Parathyroid adenoma (tissue), 2 donors: Measurements from ENCODE around the gene WWOX.

ENCODE experiments used
- H2AFZ ChIP-seq: fragments of 300-600 bp; sonication (generic); one replicate; pipeline ENCODE4 v1.7.0; 2017; ENCODE audit warnings: antibody characterized with exemption, mild to moderate bottlenecking
- H3K27ac ChIP-seq: fragments of 300-600 bp; sonication (generic); one replicate; pipeline ENCODE4 v1.7.0; 2017
- H3K27me3 ChIP-seq: fragments of 300-600 bp; sonication (generic); one replicate; pipeline ENCODE4 v1.7.0; 2017; ENCODE audit warnings: low read length; ENCODE audit not compliant: control insufficient read depth, insufficient read depth
- H3K36me3 ChIP-seq: fragments of 300-600 bp; sonication (generic); one replicate; pipeline ENCODE4 v1.7.0; 2017; ENCODE audit warnings: low read length; ENCODE audit not compliant: control insufficient read depth, insufficient read depth
- H3K4me1 ChIP-seq: fragments of 300-600 bp; sonication (generic); one replicate; pipeline ENCODE4 v1.7.0; 2017; ENCODE audit warnings: control low read depth
- H3K4me2 ChIP-seq: fragments of 300-600 bp; sonication (generic); one replicate; pipeline ENCODE4 v1.7.0; 2017; ENCODE audit warnings: low read length
- H3K4me3 ChIP-seq: fragments of 300-600 bp; sonication (generic); one replicate; pipeline ENCODE4 v1.7.0; 2017; ENCODE audit warnings: low read depth, low read length
- H3K79me2 ChIP-seq: fragments of 300-600 bp; sonication (generic); one replicate; pipeline ENCODE4 v1.7.0; 2017; ENCODE audit warnings: control low read depth
- H3K9ac ChIP-seq: fragments of 300-600 bp; sonication (generic); one replicate; pipeline ENCODE4 v1.7.0; 2017; ENCODE audit warnings: mild to moderate bottlenecking
- H3K9me3 ChIP-seq: fragments of 300-600 bp; sonication (generic); one replicate; pipeline ENCODE4 v1.7.0; 2017; ENCODE audit warnings: low read length; ENCODE audit not compliant: control insufficient read depth
- TF ChIP-seq, protein P1 (sequence below): fragments of 300-600 bp; sonication (generic); IDR thresholded peaks from one replicate; pipeline ENCODE4 v1.7.0; 2017; ENCODE audit warnings: antibody characterized with exemption, mild to moderate bottlenecking
- donor health status: primary hyperparathyroidism.

Gene WWOX

DNA sequence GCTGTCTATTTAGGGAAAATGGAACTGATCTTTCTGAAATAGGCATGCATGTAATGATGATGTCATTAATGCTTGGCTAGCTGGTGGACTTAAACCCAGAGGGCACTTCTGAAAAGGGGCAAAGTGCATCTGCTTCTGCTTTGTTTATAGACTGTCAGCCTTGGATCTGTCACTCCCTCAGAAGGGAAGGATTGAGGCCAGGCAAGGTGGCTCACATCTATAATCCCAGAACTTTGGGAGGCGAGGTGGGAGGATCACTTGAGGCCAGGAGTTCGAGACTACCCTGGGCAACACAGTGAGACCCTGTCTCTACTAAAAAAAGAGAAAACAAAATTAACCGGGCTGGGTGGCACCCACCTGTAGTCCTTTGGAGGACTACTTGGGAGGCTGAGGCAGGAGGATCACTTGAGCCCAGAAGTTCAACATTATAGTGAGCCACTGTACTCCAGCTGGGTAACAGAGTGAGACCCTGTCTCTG, 185.5 kb downstream of the WWOX start:
- no peaks in the 10 kb centered on the region for H3K79me2 ChIP-seq
- H3K9me3 ChIP-seq, result no peaks in the 10 kb centered on the region
- TF ChIP-seq, protein P1, sequence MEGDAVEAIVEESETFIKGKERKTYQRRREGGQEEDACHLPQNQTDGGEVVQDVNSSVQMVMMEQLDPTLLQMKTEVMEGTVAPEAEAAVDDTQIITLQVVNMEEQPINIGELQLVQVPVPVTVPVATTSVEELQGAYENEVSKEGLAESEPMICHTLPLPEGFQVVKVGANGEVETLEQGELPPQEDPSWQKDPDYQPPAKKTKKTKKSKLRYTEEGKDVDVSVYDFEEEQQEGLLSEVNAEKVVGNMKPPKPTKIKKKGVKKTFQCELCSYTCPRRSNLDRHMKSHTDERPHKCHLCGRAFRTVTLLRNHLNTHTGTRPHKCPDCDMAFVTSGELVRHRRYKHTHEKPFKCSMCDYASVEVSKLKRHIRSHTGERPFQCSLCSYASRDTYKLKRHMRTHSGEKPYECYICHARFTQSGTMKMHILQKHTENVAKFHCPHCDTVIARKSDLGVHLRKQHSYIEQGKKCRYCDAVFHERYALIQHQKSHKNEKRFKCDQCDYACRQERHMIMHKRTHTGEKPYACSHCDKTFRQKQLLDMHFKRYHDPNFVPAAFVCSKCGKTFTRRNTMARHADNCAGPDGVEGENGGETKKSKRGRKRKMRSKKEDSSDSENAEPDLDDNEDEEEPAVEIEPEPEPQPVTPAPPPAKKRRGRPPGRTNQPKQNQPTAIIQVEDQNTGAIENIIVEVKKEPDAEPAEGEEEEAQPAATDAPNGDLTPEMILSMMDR, result no peak
- H2AFZ ChIP-seq, result no peak overlapping the region
- no peak overlapping the region for H3K27ac ChIP-seq
- no peak overlapping the region for H3K9ac ChIP-seq
- no peak overlapping the region for H3K4me2 ChIP-seq
- H3K4me1 ChIP-seq, result no peaks in the 10 kb centered on the region
- H3K27me3 ChIP-seq, result no peaks in the 10 kb centered on the region
- no peaks in the 10 kb centered on the region for H3K36me3 ChIP-seq
- H3K4me3 ChIP-seq, result no peak overlapping the region

GRCh38 chr16:78285437-78285922, 186.0 kb downstream of the WWOX start:
- no peak overlapping the region for H3K4me2 ChIP-seq
- no peak overlapping the region for H3K9ac ChIP-seq
- no peaks in the 10 kb centered on the region for H3K4me1 ChIP-seq
- no peak overlapping the region for H3K4me3 ChIP-seq
- no peaks in the 10 kb centered on the region for H3K79me2 ChIP-seq
- TF ChIP-seq, protein P1, result no peak
- H3K27ac ChIP-seq, result no peak overlapping the region
- no peaks in the 10 kb centered on the region for H3K36me3 ChIP-seq
- H3K9me3 ChIP-seq, result no peaks in the 10 kb centered on the region
- H3K27me3 ChIP-seq, result no peaks in the 10 kb centered on the region
- no peak overlapping the region for H2AFZ ChIP-seq

GRCh38 chr16:78286065-78286464, 186.6 kb downstream of the WWOX start:
- Histone ChIP-seq H3K4me3 (no peak overlapping the region), H3K79me2 (no peaks in the 10 kb centered on the region), H3K4me2 (no peak overlapping the region)

GRCh38 chr16:78288888-78289287, 189.4 kb downstream of the WWOX start:
- Histone ChIP-seq H3K4me2 (no peak overlapping the region), H3K4me1 (no peaks in the 10 kb centered on the region), H3K27ac (no peak overlapping the region), H3K9ac (no peak overlapping the region), H3K9me3 (no peaks in the 10 kb centered on the region), H3K4me3 (no peak overlapping the region), H2AFZ (no peak overlapping the region), H3K79me2 (no peaks in the 10 kb centered on the region), H3K36me3 (no peaks in the 10 kb centered on the region), H3K27me3 (no peaks in the 10 kb centered on the region)
- TF ChIP-seq, protein P1, result no peak

More at GRCh38 chr16:78286065-78286464, 186.6 kb downstream of the WWOX start:
- no peaks in the 10 kb centered on the region for H3K4me1 ChIP-seq
- no peak overlapping the region for H3K27ac ChIP-seq
- no peaks in the 10 kb centered on the region for H3K36me3 ChIP-seq
- no peak overlapping the region for H2AFZ ChIP-seq
- no peaks in the 10 kb centered on the region for H3K27me3 ChIP-seq
- TF ChIP-seq, protein P1, result no peak
- no peaks in the 10 kb centered on the region for H3K9me3 ChIP-seq
- H3K9ac ChIP-seq, result no peak overlapping the region

- no peak overlapping the region for H3K4me2 ChIP-seq
- H3K36me3 ChIP-seq, result no peaks in the 10 kb centered on the region
- no peaks in the 10 kb centered on the region for H3K79me2 ChIP-seq
- H3K4me3 ChIP-seq, result no peak overlapping the region
- no peak overlapping the region for H2AFZ ChIP-seq
- H3K4me1 ChIP-seq, result no peaks in the 10 kb centered on the region
- no peaks in the 10 kb centered on the region for H3K27me3 ChIP-seq
- no peaks in the 10 kb centered on the region for H3K9me3 ChIP-seq
- TF ChIP-seq, protein P1, result no peak
- no peak overlapping the region for H3K27ac ChIP-seq
- H3K9ac ChIP-seq, result no peak overlapping the region
Observed at GRCh38 chr16:78289373-78289772, 189.9 kb downstream of the WWOX start.
